GM21381 (cell line): ENCODE measurements around the gene DTNA.

Experiments
- ATAC-seq: cut with Tn5 transposase; IDR thresholded peaks from one replicate; pipeline ENCODE4 v1.9.1; 2021; ENCODE audit warnings: mild to moderate bottlenecking, moderate library complexity; ENCODE audit not compliant: unreplicated experiment

DTNA gene

DNA sequence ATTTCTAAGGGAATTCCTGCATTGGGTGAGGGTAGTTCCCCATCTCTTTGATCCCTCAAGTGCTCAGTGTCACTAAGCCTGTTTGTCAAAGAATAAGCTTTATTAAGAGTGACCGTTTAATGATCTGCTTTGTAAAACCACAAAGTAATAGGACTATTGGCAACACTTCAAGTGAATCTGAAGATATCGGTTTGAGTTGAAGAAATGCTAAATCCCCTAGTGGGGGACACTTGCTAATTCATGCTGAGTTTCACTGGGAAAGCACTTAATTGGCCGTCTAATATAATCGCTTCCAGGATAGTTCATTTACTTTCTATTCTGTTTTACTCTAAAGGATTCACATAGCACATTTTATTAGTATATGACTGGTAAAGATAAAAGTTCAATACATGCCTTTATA, 54.4 kb downstream of the DTNA start:
- no peak for ATAC-seq

- no peak for ATAC-seq
Measured at GRCh38 chr18:34767601-34768027, 57.5 kb downstream of the DTNA start.

DNA sequence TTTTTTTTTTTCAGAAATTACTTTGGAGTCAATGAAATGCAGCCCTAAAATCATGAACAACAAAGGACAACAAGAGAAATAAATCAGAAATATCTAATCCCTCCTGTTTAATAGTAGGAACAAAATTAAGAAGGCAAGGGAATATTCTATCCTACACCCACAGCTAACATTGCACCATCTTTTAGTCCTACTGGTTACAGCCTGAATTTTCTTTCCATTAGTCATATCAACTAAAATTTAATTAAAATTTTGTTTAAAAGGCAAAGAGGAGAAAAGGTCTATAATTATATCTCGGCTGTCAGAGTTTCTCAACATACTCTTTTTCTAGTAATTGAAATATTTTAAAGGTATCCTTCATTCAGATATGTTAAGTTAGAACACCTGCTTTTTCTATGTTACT, 61.9 kb downstream of the DTNA start:
- no peak for ATAC-seq

- no peak for ATAC-seq
Measured at GRCh38 chr18:34772887-34773286, 62.8 kb downstream of the DTNA start.

DNA sequence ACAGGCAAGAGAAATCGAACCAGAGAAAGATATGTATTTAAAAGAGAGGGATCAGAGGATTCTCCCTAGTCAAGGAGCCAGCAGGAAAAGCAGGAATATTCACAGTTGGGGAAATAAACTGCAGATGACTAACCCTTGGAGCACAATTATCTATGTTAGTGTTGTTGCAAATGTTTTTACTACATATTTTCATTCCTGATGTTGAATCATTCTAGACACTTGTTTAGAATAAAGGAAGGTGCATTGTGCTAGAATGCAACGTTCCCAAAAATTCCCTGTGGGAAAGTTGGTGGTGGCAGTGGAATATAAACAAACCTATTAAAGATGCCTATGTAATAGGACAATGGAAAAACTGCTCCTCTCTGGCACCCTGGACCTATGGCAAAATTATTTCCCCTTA, 63.3 kb downstream of the DTNA start:
- ATAC-seq = no peak

DNA sequence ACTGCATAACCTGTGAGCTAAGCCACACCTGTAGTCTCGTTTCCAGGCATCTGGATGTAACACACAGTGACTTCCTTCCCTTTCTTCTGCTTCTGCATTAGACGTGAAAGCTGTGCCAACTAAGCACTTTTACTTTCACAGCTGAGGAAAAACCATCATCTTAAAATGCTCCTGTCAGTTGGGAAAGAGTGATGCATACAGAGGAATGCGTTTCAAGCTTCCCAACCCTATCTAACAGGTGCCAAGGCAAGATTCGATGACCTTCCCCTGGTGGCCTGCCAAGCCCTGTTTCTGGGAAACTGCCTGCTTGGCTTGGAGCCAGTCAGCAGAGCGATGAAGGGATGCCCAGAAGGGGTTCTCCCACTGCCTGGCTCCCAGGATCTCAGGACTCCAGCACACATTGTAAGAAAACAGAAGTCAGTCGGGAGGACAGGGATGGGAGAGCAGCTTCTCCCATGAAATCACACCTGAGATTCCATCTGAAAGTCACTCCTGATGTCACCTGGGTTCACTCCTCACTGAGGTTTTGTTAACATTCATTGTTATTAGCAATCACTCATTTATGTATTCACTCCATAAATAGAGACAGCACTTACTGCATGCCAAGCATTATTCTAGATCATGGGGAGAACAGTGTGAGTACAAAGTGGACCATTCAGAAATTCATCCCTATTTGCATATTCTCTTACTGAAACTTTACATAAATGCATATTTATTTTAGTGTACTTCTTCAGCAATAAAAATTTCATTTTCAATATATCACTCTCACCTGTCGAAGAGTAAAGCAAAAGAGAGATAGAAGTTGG, 64.1 kb downstream of the DTNA start:
- no peak for ATAC-seq

DNA sequence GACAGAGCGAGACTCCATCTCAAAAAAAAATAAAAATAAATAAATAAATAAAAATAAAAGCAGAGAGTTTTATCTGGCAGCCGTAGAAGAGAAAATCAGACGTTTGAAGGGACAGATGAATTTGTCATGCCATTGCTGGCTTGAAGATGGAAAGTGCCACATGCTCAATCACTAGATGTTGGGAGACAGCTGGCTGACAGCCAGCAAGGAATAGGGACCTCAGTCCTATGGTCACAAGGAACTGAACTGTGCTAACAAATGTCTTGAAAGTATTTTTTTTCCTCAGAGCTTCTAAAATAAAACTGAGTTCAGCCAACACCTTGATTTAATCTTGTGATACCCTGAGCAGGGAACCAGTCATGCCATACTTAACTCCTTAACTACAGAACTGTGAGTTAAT, 65.4 kb downstream of the DTNA start:
- no peak for ATAC-seq

- no peak for ATAC-seq
Measured at GRCh38 chr18:34779112-34779511, 69.0 kb downstream of the DTNA start.

DNA sequence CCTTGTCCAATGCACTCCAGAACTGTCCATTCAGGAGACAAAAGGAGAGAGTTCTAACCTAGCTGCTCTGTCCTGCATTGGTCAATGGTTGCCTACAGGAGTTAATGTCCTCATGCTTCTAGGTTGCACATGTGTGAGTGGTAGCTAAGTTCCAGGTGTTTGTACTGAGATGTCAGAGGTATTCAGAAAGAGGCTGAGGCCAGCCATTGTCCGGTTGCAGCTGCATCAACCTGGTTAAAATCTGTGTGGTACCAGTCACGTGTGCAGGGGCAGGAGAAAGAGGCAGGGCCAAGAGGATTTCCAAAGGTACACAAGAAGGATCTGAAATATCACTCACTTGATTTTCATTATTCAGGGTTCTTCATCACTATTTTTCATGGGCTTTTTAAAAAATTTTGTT, 70.8 kb downstream of the DTNA start:
- no peak for ATAC-seq

GRCh38 chr18:34783501-34783900, 73.4 kb downstream of the DTNA start:
- no peak for ATAC-seq

GRCh38 chr18:34786162-34786741, 76.2 kb downstream of the DTNA start:
- ATAC-seq = no peak

DNA sequence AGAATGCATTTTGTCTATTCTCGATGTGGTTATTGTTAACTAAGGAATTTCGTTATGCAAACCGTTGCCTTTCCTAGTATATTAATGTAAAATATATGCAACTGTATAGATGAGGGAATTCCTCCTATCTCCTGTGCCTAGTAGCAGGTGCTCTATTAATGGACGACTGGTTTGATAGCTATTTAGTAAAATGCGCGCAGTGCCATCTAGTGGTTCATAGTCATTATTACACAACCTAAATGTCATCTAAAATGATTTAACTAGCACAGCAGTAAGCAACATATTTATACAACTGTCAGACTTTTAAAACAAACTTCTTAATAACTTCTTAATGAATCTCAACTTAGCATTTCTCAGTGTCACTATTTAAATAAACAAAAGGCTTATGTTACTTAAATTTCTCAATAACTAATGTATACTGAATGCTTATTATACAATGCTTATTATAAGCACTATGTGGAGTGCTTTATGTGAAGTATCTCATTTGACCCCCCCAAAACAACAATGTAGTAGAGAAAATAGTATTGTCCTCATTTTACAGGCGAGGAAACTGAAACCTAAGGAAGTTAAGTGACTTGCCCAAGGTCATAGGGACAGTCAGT, 77.9 kb downstream of the DTNA start:
- ATAC-seq = peak; percentile 80

GRCh38 chr18:34789768-34790344, 79.8 kb downstream of the DTNA start:
- no peak for ATAC-seq

GRCh38 chr18:34794348-34794747, 84.2 kb downstream of the DTNA start:
- no peak for ATAC-seq

DNA sequence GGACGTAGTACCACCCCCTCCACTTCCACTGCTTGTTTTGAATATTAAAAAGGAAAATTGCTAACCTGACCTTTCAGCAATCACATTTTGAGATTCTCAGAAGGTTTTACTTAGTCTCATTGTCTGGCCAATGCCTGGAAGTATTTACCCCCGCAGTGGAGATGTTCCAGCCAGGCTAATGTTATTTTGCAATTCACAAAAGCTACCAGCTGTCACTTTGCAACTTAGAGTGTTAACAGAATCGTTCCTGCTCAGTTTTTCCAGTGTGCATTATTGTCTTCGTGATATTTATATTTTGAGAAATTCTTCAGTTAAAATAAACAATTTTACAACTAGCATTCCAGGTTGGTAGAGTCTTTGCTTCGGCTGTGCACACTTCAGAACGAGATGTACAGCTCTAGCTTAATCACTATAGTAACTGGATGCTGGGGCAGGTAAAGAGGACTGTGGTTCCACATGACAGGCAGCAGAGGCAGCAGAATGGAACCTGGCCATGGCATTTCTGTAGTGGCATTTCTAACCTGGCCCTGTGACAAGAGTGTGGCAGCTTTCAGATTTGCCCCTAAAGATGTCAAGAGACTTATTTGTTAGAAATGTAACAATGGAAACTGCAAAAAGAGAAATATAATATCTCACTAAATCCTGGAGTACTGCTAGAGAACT, 85.1 kb downstream of the DTNA start:
- ATAC-seq = no peak

- no peak for ATAC-seq
Measured at GRCh38 chr18:34796035-34796657, 86.0 kb downstream of the DTNA start.

DNA sequence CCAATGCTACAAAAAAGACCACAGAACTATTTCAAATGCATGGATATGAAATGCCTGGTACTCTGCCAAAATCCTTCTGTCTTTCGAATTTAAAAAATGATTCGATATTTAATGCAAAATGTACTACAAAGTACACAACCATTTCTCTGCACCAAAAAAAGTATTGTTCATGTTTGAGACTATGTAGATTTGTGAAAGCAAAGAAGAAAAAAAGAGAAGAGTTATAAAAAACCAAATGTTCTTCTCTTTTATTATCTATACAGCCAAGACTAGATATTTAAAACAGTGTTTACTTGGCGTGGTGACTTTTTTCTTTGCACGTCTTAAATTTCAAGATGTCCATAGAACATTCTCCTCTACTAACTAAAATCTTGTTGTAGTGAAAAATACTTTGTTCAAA, 89.2 kb downstream of the DTNA start:
- ATAC-seq = no peak

DNA sequence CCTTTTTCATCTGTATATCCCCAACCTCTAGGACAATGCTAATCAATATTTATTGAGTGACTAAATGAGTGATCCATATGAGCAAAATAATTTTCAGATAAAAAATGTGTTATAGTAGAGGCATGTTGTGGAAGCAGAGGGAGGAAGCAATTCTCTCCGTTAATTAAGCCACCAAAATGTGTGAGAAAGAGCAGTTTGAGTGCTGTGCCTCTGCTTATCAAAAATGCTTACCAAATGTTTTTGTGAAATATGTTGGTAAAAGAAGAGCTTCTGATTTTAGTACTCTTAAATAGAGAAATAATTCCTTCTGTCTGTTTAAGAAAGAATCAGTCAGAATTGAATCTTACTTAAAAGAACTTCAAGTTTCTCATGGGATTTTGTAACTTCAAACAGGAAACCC, 90.3 kb downstream of the DTNA start:
- ATAC-seq = no peak

GRCh38 chr18:34801774-34802173, 91.7 kb downstream of the DTNA start:
- ATAC-seq = no peak

DNA sequence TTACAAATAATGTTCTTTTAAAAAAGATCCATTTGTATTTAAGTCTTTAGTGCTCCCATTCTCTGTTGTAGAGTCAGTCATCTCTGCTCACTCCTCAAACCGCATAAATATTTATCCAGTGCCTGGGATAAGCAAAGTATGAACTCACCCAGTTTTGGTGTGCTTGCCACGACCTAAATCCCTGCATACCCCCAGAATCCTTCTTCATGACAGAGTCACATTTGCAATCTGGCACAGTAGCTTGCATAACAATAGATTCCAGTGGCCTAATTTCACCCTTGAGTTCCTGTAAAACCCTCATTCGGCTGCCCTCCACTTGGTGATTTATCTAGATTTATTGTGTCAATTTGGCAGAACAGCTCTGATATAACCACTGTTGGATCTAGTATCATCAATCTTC, 92.9 kb downstream of the DTNA start:
- ATAC-seq = no peak

- ATAC-seq = no peak
Measured at GRCh38 chr18:34803877-34804400, 93.8 kb downstream of the DTNA start.
